Medulla oblongata (tissue), 1 donor: ENCODE measurements around the gene EXOSC5.

Experiments
- DNase-seq: peaks from one replicate; pipeline ENCODE4 v3.0.0-alpha.2; 2015; ENCODE audit errors: extremely low spot score

EXOSC5 gene

GRCh38 chr19:41369769-41370168 lies 27.4 kb downstream of the EXOSC5 start:
- no peak for DNase-seq

- DNase-seq, result no peak
Measured at GRCh38 chr19:41367848-41368301, 29.3 kb downstream of the EXOSC5 start.

- no peak for DNase-seq
Measured at GRCh38 chr19:41366089-41366488, 31.1 kb downstream of the EXOSC5 start.

GRCh38 chr19:41364524-41365391 lies 32.4 kb downstream of the EXOSC5 start:
- DNase-seq, result peak; percentile 60

GRCh38 chr19:41363753-41364523 lies 33.2 kb downstream of the EXOSC5 start, which contains the start of gene B9D2:
Gene B9D2, minus strand, starts transcription at chr19:41364149. Its CDS starts 630 bp downstream, at chr19:41363519.
- DNase-seq, result peak; percentile 99

- DNase-seq, result no peak
Measured at GRCh38 chr19:41363371-41363752, 33.8 kb downstream of the EXOSC5 start.

GRCh38 chr19:41362143-41362847 lies 34.9 kb downstream of the EXOSC5 start:
- DNase-seq, result no peak

GRCh38 chr19:41359741-41360140 lies 37.4 kb downstream of the EXOSC5 start:
- no peak for DNase-seq

- no peak for DNase-seq
Measured at GRCh38 chr19:41357746-41358145, 39.4 kb downstream of the EXOSC5 start.

GRCh38 chr19:41356984-41357739 lies 40.0 kb downstream of the EXOSC5 start:
- peak; percentile 38 for DNase-seq

GRCh38 chr19:41355802-41356201 lies 41.4 kb downstream of the EXOSC5 start:
- DNase-seq, result no peak

GRCh38 chr19:41355035-41355434 lies 42.1 kb downstream of the EXOSC5 start:
- DNase-seq, result no peak

- DNase-seq, result no peak
Measured at GRCh38 chr19:41354343-41354953, 42.7 kb downstream of the EXOSC5 start.

GRCh38 chr19:41353466-41354342 lies 43.5 kb downstream of the EXOSC5 start, which contains the start of gene TGFB1:
Gene TGFB1, minus strand, starts transcription at chr19:41353922. Its CDS starts 878 bp downstream, at chr19:41353044.
- DNase-seq, result peak; percentile 83

GRCh38 chr19:41352609-41353465 lies 44.3 kb downstream of the EXOSC5 start:
- DNase-seq, result peak; percentile 53

GRCh38 chr19:41352279-41352608 lies 44.9 kb downstream of the EXOSC5 start:
- no peak for DNase-seq

GRCh38 chr19:41351339-41352245 lies 45.6 kb downstream of the EXOSC5 start:
- peak; percentile 76 for DNase-seq
